Calu3 (cell line): ENCODE results near the gene ZMYND15. TPM values are rescaled to one million over a fixed set of nuclear protein-coding genes. Genes with fewer than 3 reads are reported as not detected.

ENCODE experiments used
- BruUV-seq: library from RNA; stranded (reverse); fragments of 400-500 nt; replicated peaks from 2 replicates; lab custom pipeline; 2021; lab: Mats Ljungman, UMichigan
- CTCF ChIA-PET: fragments of 300-600 bp; sonication (Branson Sonifier 250); formaldehyde crosslinking; loops from one replicate; lab custom pipeline; 2022; ENCODE audit warnings: antibody characterized with exemption; lab: Charles Lee
- DNase-seq: peaks from one replicate; pipeline ENCODE4 v3.0.0; 2022
- H3K27ac Mint-ChIP-seq: one replicate; pipeline ENCODE4 v1.8.0; 2022; ENCODE audit warnings: mixed read lengths; ENCODE audit not compliant: unreplicated experiment
- H3K27me3 Mint-ChIP-seq: one replicate; pipeline ENCODE4 v1.8.0; 2022; ENCODE audit warnings: mixed read lengths; ENCODE audit not compliant: unreplicated experiment
- H3K36me3 Mint-ChIP-seq: one replicate; pipeline ENCODE4 v1.8.0; 2022; ENCODE audit warnings: mild to moderate bottlenecking, moderate library complexity, mixed read lengths; ENCODE audit not compliant: insufficient read depth, unreplicated experiment
- H3K4me1 Mint-ChIP-seq: one replicate; pipeline ENCODE4 v1.8.0; 2022; ENCODE audit warnings: mild to moderate bottlenecking, low read depth, mixed read lengths; ENCODE audit not compliant: unreplicated experiment
- H3K4me3 Mint-ChIP-seq: one replicate; pipeline ENCODE4 v1.8.0; 2022; ENCODE audit warnings: mild to moderate bottlenecking, low read depth, moderate library complexity, mixed read lengths; ENCODE audit not compliant: unreplicated experiment
- H3K9me3 Mint-ChIP-seq: one replicate; pipeline ENCODE4 v1.8.0; 2022; ENCODE audit warnings: low read depth, mixed read lengths; ENCODE audit not compliant: unreplicated experiment
- CTCF ChIP-seq: fragments of 200-600 bp; IDR thresholded peaks from one replicate; pipeline ENCODE4 v1.8.0; 2022; ENCODE audit warnings: antibody characterized with exemption; ENCODE audit not compliant: unreplicated experiment
- intact Hi-C: fragments of 100-400 bp; cut with micrococcal nuclease; formaldehyde crosslinking; loops from one replicate; pipeline ENCODE4 v1.10.0; 2022; ENCODE audit not compliant: unreplicated experiment
- total RNA-seq: library from RNA; stranded (reverse); gene quantifications from 2 replicates; pipeline ENCODE4 v1.2.3, GENCODE V29; 2022

ZMYND15 gene
- total RNA-seq, 1 experiment from 2014 or later = 2.2 TPM

GRCh38 chr17:4722678-4723240 is 16.9 kb upstream of the ZMYND15 start:
- Mint-ChIP-seq H3K9me3 (no peaks in the 10 kb centered on the region), H3K4me3 (no peak overlapping the region), H3K36me3 (peaks cover 23% of the 10 kb centered on the region), H3K27me3 (peaks cover 27% of the 10 kb centered on the region), H3K4me1 (peaks cover 40% of the 10 kb centered on the region), H3K27ac (no peak overlapping the region)
- CTCF ChIA-PET = no interaction called here
- intact Hi-C loops = no loop called here
- DNase-seq = no peak
- TF ChIP-seq CTCF = no peak
- BruUV-seq = no TSS peak

- DNase-seq = no peak
- no peak for TF ChIP-seq CTCF
- no peaks in the 10 kb centered on the region for H3K9me3 Mint-ChIP-seq
- H3K27me3 Mint-ChIP-seq = peaks cover 19% of the 10 kb centered on the region
- intact Hi-C loops = no loop called here
- CTCF ChIA-PET = interaction anchor here (0.6 kb wide), 1 partner anchor 10 kb away, joined by 3 read pairs; no protein-coding TSS in a partner anchor
- H3K36me3 Mint-ChIP-seq = peaks cover 21% of the 10 kb centered on the region
- H3K27ac Mint-ChIP-seq = no peak overlapping the region
- no TSS peak for BruUV-seq
- peaks cover 33% of the 10 kb centered on the region for H3K4me1 Mint-ChIP-seq
- no peak overlapping the region for H3K4me3 Mint-ChIP-seq
Measured at GRCh38 chr17:4724650-4725049, 15.0 kb upstream of the ZMYND15 start.

- Mint-ChIP-seq H3K36me3 (peaks cover 16% of the 10 kb centered on the region), H3K4me1 (peaks cover 22% of the 10 kb centered on the region), H3K4me3 (no peak overlapping the region), H3K27me3 (peaks cover 15% of the 10 kb centered on the region), H3K27ac (no peak overlapping the region), H3K9me3 (no peaks in the 10 kb centered on the region)
- intact Hi-C loops = no loop called here
- TF ChIP-seq CTCF = no peak
- no peak for DNase-seq
- no TSS peak for BruUV-seq
- CTCF ChIA-PET = no interaction called here
Measured at GRCh38 chr17:4725646-4726310, 13.9 kb upstream of the ZMYND15 start.

GRCh38 chr17:4728124-4728523 is 11.5 kb upstream of the ZMYND15 start:
- CTCF ChIA-PET = no interaction called here
- no peak for TF ChIP-seq CTCF
- no TSS peak for BruUV-seq

More at GRCh38 chr17:4728124-4728523, 11.5 kb upstream of the ZMYND15 start:
- intact Hi-C loops = no loop called here
- H3K4me1 Mint-ChIP-seq = no peaks in the 10 kb centered on the region
- no peak for DNase-seq
- no peak overlapping the region for H3K27ac Mint-ChIP-seq
- no peak overlapping the region for H3K4me3 Mint-ChIP-seq
- peaks cover 13% of the 10 kb centered on the region for H3K36me3 Mint-ChIP-seq
- no peaks in the 10 kb centered on the region for H3K9me3 Mint-ChIP-seq
- peaks cover 15% of the 10 kb centered on the region for H3K27me3 Mint-ChIP-seq
